A204.1 (cell line): ENCODE measurements around the gene LRMDA.

Experiments
- FAIRE-seq: peaks from 2 replicates; lab custom pipeline; 2012; peaks lifted over from hg19 to GRCh38; lab: Jason Lieb, UNC

The LRMDA gene

GRCh38 chr10:75928231-75928630, 496.8 kb downstream of the LRMDA start:
- FAIRE-seq = no peak

DNA sequence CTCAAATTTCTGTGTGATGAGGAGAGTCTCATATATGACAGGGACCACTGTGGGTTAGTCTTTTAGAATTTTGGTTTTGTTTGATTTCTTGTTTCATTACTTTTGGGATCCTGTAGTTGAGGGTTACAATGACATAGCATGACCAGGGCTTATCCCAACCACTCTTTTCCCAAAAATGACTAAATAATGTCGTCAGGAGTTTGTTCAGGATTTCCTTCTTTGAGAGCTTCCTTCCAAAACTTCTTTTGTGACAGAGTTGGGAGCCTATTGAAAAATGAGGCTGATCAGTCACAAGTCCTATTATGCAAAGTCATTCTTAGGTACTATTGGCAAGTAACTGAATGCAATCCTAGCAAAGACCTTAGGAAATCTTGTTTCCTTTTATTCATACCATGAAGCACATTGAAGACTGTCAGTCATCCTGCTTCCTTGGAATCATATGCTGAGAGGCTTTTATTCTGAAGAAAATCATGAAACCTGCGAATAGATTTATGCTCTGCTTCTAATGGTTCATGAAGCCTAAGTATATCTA, 498.3 kb downstream of the LRMDA start:
- no peak for FAIRE-seq

GRCh38 chr10:75932921-75933320, 501.5 kb downstream of the LRMDA start:
- no peak for FAIRE-seq

DNA sequence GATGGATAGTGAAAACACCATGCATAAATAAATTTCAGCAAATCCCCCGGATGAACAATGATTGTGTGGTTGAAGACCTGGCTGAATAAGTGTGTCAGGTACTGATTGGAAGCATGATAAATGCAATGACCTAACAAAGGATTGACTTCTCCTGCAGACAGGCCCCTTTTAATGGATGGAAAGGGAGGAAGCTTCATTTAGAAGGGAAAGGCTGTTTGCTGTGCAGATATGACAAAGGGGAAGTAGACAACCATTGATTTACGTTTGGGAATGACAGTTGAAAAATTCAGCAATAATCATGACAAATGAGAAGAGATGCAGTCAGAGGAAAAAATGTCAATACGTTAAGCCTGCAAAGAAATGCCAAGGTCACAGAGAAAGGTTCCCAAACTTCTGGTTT, 503.8 kb downstream of the LRMDA start:
- FAIRE-seq = no peak

- no peak for FAIRE-seq
These were observed 504.4 kb downstream of the LRMDA start for GRCh38 chr10:75935650-75936400.

GRCh38 chr10:75936841-75937240, 505.4 kb downstream of the LRMDA start:
- no peak for FAIRE-seq

- no peak for FAIRE-seq
These were observed 506.4 kb downstream of the LRMDA start for GRCh38 chr10:75937823-75938222.

DNA sequence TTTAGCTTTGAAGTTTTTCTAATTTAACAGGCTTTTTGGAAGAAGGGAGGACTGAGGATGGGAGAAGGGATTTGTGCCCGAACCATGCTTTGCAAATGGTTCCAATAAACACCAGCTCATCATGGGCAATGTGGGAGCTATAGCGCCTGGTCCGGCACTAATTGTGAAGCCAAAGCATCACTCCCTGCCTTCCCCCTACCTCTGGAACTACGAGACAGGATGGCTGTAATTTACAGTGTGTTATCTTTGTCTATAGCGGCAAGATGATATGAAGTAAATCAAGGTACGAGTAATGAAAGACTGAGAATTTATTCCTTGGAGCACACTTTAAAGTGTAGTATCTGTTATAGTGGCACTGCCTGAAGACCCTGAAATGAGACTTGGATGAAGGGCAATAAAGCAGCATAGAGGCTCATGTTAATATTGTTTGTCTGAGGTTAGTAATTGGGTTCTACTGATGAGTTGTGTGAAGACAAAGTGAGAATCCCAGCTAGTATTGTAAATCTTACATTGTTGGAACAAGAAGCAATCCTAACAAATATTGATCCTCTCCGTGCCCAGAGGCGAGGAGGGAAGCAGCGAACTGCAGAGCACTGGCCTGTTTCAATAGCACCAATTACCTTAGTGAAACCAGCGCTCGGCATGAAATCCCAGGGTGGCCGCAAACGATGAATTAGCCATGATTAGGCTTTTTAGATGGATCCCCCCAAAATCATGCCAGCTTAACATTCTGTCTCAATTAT, 507.1 kb downstream of the LRMDA start:
- FAIRE-seq = no peak

DNA sequence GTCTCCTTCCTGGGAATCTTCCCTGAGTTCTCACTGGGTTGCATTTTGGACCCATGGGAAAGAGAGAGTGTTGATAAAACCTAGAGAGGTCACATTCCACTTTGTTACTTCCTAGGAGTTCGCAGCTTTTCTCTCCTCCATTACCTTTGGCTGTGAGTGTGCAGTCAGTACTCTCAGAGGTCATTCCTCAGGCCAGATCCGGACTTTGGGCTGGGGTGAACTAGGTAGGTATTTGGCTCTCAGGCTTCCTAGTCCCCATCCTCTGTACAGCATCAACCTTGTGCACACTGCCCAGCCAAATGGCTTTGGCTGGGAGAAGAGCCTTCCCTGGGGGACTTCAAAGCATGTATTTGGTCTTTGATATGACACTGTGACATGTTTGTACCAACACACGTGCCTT, 508.1 kb downstream of the LRMDA start:
- FAIRE-seq = no peak

- no peak for FAIRE-seq
These were observed 509.3 kb downstream of the LRMDA start for GRCh38 chr10:75940742-75941141.

GRCh38 chr10:75941223-75941801, 509.9 kb downstream of the LRMDA start:
- FAIRE-seq = no peak

- FAIRE-seq = no peak
These were observed 512.6 kb downstream of the LRMDA start for GRCh38 chr10:75944061-75944460.

DNA sequence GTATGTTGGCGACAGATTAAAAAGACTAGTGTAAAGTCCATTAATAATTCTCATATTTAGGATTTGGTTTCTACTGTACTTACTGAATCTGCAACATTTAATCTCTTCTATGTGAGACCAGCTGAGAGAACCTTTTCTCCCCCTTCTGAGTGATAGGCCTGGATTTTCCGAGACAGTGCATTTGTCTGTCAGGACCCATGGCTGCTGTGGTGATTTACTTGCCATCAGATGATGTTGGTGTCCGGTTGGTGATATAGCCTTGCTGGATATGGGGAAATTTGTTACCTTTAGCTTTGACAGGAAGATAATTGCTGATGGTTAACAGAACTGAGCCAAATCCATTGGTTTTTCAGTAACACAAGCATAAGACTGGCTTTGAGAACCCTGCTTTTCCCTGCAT, 517.2 kb downstream of the LRMDA start:
- no peak for FAIRE-seq

GRCh38 chr10:75950307-75950706, 518.9 kb downstream of the LRMDA start:
- FAIRE-seq = no peak

- no peak for FAIRE-seq
These were observed 519.7 kb downstream of the LRMDA start for GRCh38 chr10:75950997-75951589.

GRCh38 chr10:75951627-75952026, 520.2 kb downstream of the LRMDA start:
- FAIRE-seq = no peak

DNA sequence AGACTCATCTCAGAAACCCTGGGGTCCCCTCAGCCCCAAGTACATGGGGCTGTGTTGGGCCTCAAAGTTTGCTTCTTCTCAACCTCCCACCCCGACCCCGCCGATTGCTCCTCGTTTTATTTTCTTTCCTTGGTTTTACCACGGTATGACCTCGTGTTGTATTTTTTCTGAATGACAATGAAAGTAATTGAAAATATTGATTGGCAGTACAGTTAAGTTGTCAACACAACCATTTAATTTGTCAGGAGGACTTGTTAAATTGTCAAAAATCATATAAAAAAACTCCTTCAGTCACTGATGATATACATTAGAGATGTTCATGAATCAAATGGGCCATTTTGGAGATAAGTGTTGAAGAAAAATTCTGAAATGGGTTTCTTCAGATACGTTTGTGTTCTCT, 520.7 kb downstream of the LRMDA start:
- no peak for FAIRE-seq

- no peak for FAIRE-seq
These were observed 523.1 kb downstream of the LRMDA start for GRCh38 chr10:75954486-75954885.

DNA sequence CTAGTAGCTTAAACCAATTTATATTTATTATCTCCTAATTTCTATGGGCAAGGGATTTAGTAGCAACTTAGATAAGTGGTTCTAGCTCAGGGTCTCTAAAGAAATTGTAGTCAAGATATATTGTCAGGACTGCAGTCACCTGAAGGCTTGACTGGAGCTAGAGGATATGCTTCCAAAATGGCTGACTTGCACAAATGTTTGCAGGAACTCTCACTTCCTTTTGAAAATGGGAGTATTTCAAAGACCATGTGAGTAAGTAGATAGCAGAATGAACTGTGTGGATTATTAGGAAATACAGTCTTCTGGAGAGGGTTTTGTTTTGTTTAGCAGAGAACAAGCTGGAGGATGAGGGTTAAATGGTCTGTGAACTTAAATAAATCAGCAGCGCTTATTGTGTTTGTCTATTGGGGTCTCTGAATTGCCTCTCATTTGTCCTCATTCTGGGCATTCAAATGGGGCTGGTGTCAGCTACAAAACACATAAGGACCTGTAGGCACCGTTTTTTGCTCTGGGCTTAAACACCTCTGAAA, 524.6 kb downstream of the LRMDA start:
- FAIRE-seq = no peak

GRCh38 chr10:75956624-75957023, 525.2 kb downstream of the LRMDA start:
- FAIRE-seq = no peak

DNA sequence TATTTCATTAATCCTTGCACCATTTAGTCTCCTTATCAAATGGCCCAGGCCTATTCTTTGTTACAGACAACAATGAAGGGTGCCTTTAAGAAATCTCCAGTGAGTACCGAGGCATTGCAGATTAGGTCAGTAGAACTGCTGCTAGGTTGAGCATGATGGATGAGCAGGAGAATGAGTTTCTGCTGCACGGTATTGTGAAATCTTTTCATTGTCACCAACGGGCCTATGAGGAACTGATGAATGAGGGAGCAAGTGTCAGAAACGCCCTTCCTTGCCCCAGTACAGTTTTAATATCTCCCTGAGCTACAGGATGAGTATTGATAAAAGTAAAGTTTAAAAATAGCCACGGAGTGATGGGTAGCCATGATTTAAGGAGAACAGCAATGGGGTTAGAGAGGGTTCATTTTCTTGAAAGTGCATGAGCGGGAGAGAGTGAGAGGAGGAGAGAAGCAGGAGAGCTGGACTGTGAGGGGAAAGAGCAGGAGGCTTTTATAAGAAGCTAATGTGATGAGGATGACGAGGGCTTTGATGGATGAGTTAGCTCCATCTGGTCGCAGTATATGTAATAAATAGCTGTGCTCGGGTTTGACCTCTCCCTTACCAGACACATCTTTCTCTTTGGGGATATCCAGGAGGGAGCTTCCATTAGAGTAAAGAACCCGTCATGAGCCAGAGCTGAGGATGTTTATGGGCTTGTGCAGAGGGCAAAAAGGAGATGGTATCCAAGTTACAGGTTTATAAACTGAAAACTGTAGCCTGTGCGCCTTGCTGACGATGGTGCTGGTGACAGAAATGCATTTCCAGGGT, 526.1 kb downstream of the LRMDA start:
- FAIRE-seq = no peak

GRCh38 chr10:75959209-75959608, 527.8 kb downstream of the LRMDA start:
- no peak for FAIRE-seq
